ENCODE measurements around the gene MUC5B. TPM values are rescaled to one million over a fixed set of nuclear protein-coding genes. Genes with fewer than 3 reads are reported as not detected.

Gene MUC5B
- total and polyA plus RNA-seq, 2 donors from 2014 or later = 0.38 TPM; not detected in 1

DNA sequence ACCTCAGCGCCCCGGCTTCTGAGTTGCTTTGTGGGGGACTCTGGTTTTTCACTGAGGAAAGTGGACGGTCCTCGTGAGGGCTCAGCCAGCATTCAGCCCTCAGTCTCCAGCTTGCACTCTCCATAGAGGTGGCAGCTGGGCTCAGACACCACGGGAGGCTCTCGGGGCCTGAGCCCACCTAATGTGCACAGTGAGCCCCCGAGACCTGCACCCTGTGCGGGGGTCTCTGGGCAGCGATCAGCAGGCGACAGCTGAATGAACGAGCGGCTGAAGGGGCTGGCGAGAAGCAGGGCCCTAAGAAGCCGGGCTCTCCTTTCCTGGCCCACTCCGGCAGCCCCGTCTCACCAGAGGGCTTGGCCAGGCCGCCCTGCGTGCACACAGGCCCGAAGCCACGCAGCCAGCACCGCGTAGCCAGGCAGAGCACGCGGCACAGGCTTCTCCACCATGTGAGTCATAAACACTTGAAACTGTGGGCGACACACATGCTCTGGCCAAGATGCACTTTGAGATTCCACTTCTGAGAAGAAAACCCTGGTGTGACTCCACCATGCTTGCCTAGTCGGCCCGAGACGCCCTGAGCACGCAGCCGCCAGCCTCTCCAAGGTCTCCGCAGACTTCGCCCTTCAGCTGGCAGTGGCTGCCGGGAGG lies 58.6 kb downstream of the MUC5B start:
- FAIRE-seq (no peak), DNase-seq (peak in 1 of 5 donors; percentile 51)
- no peak overlapping the region for H3K9ac ChIP-seq (ENCODE audit: low read length in 3 of 3)
- no peak overlapping the region for H3K4me3 ChIP-seq (ENCODE audit: low read length in 3 of 3)
- H3K36me3 ChIP-seq (ENCODE audit: control insufficient read depth in 2 of 3, insufficient read depth in 3 of 3, low read length in 3 of 3) = peaks cover 0 to 33% (median 13%) of the 10 kb centered on the region in 3 donors
- intact Hi-C loops (cut with DNase I) = no loop called here
- no peak overlapping the region for H3K27ac ChIP-seq (ENCODE audit: low read depth in 2 of 2, low read length in 2 of 2)
- peaks cover 0 to 2% (median 0%) of the 10 kb centered on the region in 3 donors for H3K4me1 ChIP-seq (ENCODE audit: control insufficient read depth in 2 of 3, insufficient read depth in 2 of 3, low read depth in 1 of 3, low read length in 3 of 3)
- H3K27me3 ChIP-seq (ENCODE audit: control insufficient read depth, insufficient read depth, low read length) = no peaks in the 10 kb centered on the region
- H3K9me3 ChIP-seq (ENCODE audit: control insufficient read depth in 2 of 3, insufficient read depth in 1 of 3, low read length in 3 of 3) = no peaks in the 10 kb centered on the region
- TF ChIP-seq, protein P1, sequence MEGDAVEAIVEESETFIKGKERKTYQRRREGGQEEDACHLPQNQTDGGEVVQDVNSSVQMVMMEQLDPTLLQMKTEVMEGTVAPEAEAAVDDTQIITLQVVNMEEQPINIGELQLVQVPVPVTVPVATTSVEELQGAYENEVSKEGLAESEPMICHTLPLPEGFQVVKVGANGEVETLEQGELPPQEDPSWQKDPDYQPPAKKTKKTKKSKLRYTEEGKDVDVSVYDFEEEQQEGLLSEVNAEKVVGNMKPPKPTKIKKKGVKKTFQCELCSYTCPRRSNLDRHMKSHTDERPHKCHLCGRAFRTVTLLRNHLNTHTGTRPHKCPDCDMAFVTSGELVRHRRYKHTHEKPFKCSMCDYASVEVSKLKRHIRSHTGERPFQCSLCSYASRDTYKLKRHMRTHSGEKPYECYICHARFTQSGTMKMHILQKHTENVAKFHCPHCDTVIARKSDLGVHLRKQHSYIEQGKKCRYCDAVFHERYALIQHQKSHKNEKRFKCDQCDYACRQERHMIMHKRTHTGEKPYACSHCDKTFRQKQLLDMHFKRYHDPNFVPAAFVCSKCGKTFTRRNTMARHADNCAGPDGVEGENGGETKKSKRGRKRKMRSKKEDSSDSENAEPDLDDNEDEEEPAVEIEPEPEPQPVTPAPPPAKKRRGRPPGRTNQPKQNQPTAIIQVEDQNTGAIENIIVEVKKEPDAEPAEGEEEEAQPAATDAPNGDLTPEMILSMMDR (IDR thresholded peaks at IDR 0.05; ENCODE audit: borderline replicate concordance, extremely low read depth, insufficient read depth) = no peak

DNA sequence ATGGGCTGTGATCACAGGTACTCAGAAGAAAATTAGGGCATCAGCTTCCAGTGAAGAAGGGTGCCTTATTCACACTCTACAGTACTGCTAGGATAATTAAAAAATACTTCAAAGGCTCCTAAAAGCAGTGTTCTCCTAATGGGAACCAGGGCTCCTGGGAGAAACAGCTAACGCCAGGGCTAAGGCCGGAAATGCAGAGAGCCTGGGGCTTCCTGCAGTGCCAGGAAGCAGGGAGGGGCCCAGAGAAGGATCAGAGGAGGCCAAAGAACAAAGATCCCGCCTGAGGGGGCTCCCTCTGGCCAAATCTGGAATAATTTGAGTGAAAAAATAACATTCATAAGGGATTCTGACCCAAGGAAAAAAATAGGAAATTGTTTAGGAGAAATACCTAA lies 59.1 kb downstream of the MUC5B start:
- H3K27me3 ChIP-seq (ENCODE audit: control insufficient read depth, insufficient read depth, low read length) = no peaks in the 10 kb centered on the region
- FAIRE-seq = no peak
- H3K36me3 ChIP-seq (ENCODE audit: control insufficient read depth in 2 of 3, insufficient read depth in 3 of 3, low read length in 3 of 3) = peaks cover 0 to 37% (median 17%) of the 10 kb centered on the region in 3 donors
- no peak overlapping the region for H3K9ac ChIP-seq (ENCODE audit: low read length in 3 of 3)
- peak in 1 of 5 donors; percentile 18 for DNase-seq
- TF ChIP-seq, protein P1 (IDR thresholded peaks at IDR 0.05; ENCODE audit: borderline replicate concordance, extremely low read depth, insufficient read depth) = no peak
- no peaks in the 10 kb centered on the region for H3K9me3 ChIP-seq (ENCODE audit: control insufficient read depth in 2 of 3, insufficient read depth in 1 of 3, low read length in 3 of 3)
- no peak overlapping the region for H3K4me3 ChIP-seq (ENCODE audit: low read length in 3 of 3)
- H3K27ac ChIP-seq (ENCODE audit: low read depth in 2 of 2, low read length in 2 of 2) = no peak overlapping the region
- peaks cover 0 to 2% (median 0%) of the 10 kb centered on the region in 3 donors for H3K4me1 ChIP-seq (ENCODE audit: control insufficient read depth in 2 of 3, insufficient read depth in 2 of 3, low read depth in 1 of 3, low read length in 3 of 3)
- intact Hi-C loops (cut with DNase I) = no loop called here

DNA sequence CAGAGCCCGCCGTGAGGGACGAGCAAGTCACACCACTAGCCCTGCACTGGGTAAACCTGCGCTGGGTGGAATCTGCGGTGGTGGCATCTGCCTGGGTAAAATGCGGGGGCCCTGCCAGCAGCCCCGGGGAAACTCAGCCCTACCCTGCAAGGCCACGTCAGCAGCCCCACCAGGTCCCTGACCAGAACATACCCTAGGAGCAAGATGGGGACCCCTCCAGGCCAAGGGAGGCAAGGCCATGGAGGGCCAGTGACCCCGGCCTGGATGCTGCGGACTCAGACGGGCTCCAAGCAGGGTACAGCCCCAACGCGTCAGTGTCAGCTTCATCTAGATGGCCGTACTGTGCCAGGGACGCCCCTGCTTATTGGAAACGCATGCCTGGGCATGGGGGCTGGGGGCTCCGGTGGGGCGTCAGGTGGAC lies 60.2 kb downstream of the MUC5B start:
- Histone ChIP-seq H3K9me3 (ENCODE audit: control insufficient read depth in 2 of 3, insufficient read depth in 1 of 3, low read length in 3 of 3) (no peaks in the 10 kb centered on the region), H3K27me3 (ENCODE audit: control insufficient read depth, insufficient read depth, low read length) (no peaks in the 10 kb centered on the region), H3K4me1 (ENCODE audit: control insufficient read depth in 2 of 3, insufficient read depth in 2 of 3, low read depth in 1 of 3, low read length in 3 of 3) (peaks cover 0 to 2% (median 0%) of the 10 kb centered on the region in 3 donors), H3K27ac (ENCODE audit: low read depth in 2 of 2, low read length in 2 of 2) (no peak overlapping the region), H3K9ac (ENCODE audit: low read length in 3 of 3) (no peak overlapping the region), H3K36me3 (ENCODE audit: control insufficient read depth in 2 of 3, insufficient read depth in 3 of 3, low read length in 3 of 3) (peaks cover 0 to 34% (median 16%) of the 10 kb centered on the region in 3 donors), H3K4me3 (ENCODE audit: low read length in 3 of 3) (no peak overlapping the region)
- TF ChIP-seq, protein P1 (IDR thresholded peaks at IDR 0.05; ENCODE audit: borderline replicate concordance, extremely low read depth, insufficient read depth) = no peak
- intact Hi-C loops (cut with DNase I) = no loop called here
- FAIRE-seq (no peak), DNase-seq (peak in 1 of 5 donors; percentile 59)
